WTC11 (cell line): ENCODE data around the gene ST6GALNAC1. TPM values are rescaled to one million over a fixed set of nuclear protein-coding genes. Genes with fewer than 3 reads are reported as not detected.

Experiments used
- ATAC-seq: fragments of 200-7000 bp; cut with Tn5 transposase; 2 replicates; pipeline ENCODE4 v1.10.0; 2021; ENCODE audit warnings: mild to moderate bottlenecking, moderate library complexity
- CTCF ChIA-PET: fragments of 300-600 bp; sonication (Branson Sonifier 250); formaldehyde crosslinking; loops from one replicate; lab custom pipeline; 2021; ENCODE audit warnings: antibody characterized with exemption; lab: Charles Lee
- POLR2A ChIA-PET: fragments of 350-600 bp; sonication (Branson Sonifier 250); formaldehyde crosslinking; loops from one replicate; lab custom pipeline; 2021; ENCODE audit warnings: antibody characterized with exemption; lab: Charles Lee
- DNase-seq: peaks from one replicate; pipeline ENCODE4 v3.0.0; 2021; ENCODE audit warnings: low spot score
- H3K27ac Mint-ChIP-seq: 2 replicates; pipeline ENCODE4 v1.8.0; 2021; ENCODE audit warnings: mixed read lengths
- H3K27me3 Mint-ChIP-seq: 2 replicates; pipeline ENCODE4 v1.8.0; 2021; ENCODE audit warnings: low read depth, mild to moderate bottlenecking, moderate library complexity, mixed read lengths
- H3K36me3 Mint-ChIP-seq: 2 replicates; pipeline ENCODE4 v1.8.0; 2021; ENCODE audit warnings: mixed read lengths
- H3K4me1 Mint-ChIP-seq: 2 replicates; pipeline ENCODE4 v1.8.0; 2022; ENCODE audit warnings: mixed read lengths
- H3K4me3 Mint-ChIP-seq: 2 replicates; pipeline ENCODE4 v1.8.0; 2021; ENCODE audit warnings: mild to moderate bottlenecking, moderate library complexity, mixed read lengths
- H3K9me3 Mint-ChIP-seq: 2 replicates; pipeline ENCODE4 v1.8.0; 2021; ENCODE audit warnings: mixed read lengths
- ARID4B ChIP-seq: sonication (generic); formaldehyde crosslinking; IDR thresholded peaks from 2 replicates; pipeline ENCODE4 v1.8.0; 2023; ENCODE audit warnings: missing genetic modification reagents, mild to moderate bottlenecking, borderline replicate concordance
- ATF6 ChIP-seq: sonication (generic); formaldehyde crosslinking; IDR thresholded peaks from 2 replicates; pipeline ENCODE4 v1.8.1; 2023; ENCODE audit warnings: mild to moderate bottlenecking, missing genetic modification reagents
- CREM ChIP-seq: sonication (generic); formaldehyde crosslinking; IDR thresholded peaks from 2 replicates; pipeline ENCODE4 v1.8.1; 2022; ENCODE audit warnings: mild to moderate bottlenecking, missing genetic modification reagents, moderate library complexity
- E2F1 ChIP-seq: sonication (generic); formaldehyde crosslinking; IDR thresholded peaks from 2 replicates; pipeline ENCODE4 v1.8.0; 2022; ENCODE audit warnings: mild to moderate bottlenecking, missing genetic modification reagents
- ESRRA ChIP-seq: sonication (generic); formaldehyde crosslinking; IDR thresholded peaks from 2 replicates; pipeline ENCODE4 v1.8.1; 2022; ENCODE audit warnings: mild to moderate bottlenecking, missing genetic modification reagents, borderline replicate concordance
- FOXP4 ChIP-seq: sonication (generic); formaldehyde crosslinking; IDR thresholded peaks from 2 replicates; pipeline ENCODE4 v1.8.0; 2022; ENCODE audit warnings: mild to moderate bottlenecking, missing genetic modification reagents
- GRHL2 ChIP-seq: fragments of 250-450 bp; sonication (Bioruptor Pico); IDR thresholded peaks from 2 replicates; pipeline ENCODE4 v1.8.0; 2022; ENCODE audit warnings: mild to moderate bottlenecking, moderate library complexity; ENCODE audit not compliant: insufficient replicate concordance, severe bottlenecking
- MLX ChIP-seq: sonication (generic); formaldehyde crosslinking; IDR thresholded peaks from 2 replicates; pipeline ENCODE4 v1.8.1; 2023; ENCODE audit warnings: mild to moderate bottlenecking, missing genetic modification reagents, moderate library complexity
- MYBL2 ChIP-seq: sonication (generic); formaldehyde crosslinking; IDR thresholded peaks from 2 replicates; pipeline ENCODE4 v1.8.1; 2023; ENCODE audit warnings: mild to moderate bottlenecking, moderate library complexity, missing genetic modification reagents
- NFE2L1 ChIP-seq: sonication (generic); formaldehyde crosslinking; IDR thresholded peaks from 2 replicates; pipeline ENCODE4 v1.8.1; 2023; ENCODE audit warnings: missing genetic modification reagents
- NR3C1 ChIP-seq: sonication (generic); formaldehyde crosslinking; conservative IDR thresholded peaks from 2 replicates; pipeline ENCODE4 v1.8.1; 2023; ENCODE audit warnings: low read depth, mild to moderate bottlenecking, missing genetic modification reagents
- PRDM15 ChIP-seq: sonication (generic); formaldehyde crosslinking; IDR thresholded peaks from 2 replicates; pipeline ENCODE4 v1.8.0; 2022; ENCODE audit warnings: missing genetic modification reagents
- SMAD4 ChIP-seq: sonication (generic); formaldehyde crosslinking; IDR thresholded peaks from 2 replicates; pipeline ENCODE4 v1.8.0; 2022; ENCODE audit warnings: mild to moderate bottlenecking, missing genetic modification reagents
- TP53 ChIP-seq: sonication (generic); formaldehyde crosslinking; IDR thresholded peaks from 2 replicates; pipeline ENCODE4 v1.8.1; 2023; ENCODE audit warnings: mild to moderate bottlenecking, missing genetic modification reagents
- ZNF219 ChIP-seq: sonication (generic); formaldehyde crosslinking; IDR thresholded peaks from 2 replicates; pipeline ENCODE4 v1.8.0; 2023; ENCODE audit warnings: missing genetic modification reagents, mild to moderate bottlenecking, borderline replicate concordance
- ZNF232 ChIP-seq: sonication (generic); formaldehyde crosslinking; IDR thresholded peaks from 2 replicates; pipeline ENCODE4 v1.8.0; 2022; ENCODE audit warnings: mild to moderate bottlenecking, missing genetic modification reagents
- ZNF281 ChIP-seq: sonication (generic); formaldehyde crosslinking; IDR thresholded peaks from 2 replicates; pipeline ENCODE4 v1.8.0; 2023; ENCODE audit warnings: mild to moderate bottlenecking, missing genetic modification reagents
- total RNA-seq: library from RNA; stranded (reverse); gene quantifications from 3 replicates; pipeline ENCODE4 v1.2.3, GENCODE V29; 2021

ST6GALNAC1 gene
- total RNA-seq, 1 experiment from 2014 or later = 0.13 TPM

GRCh38 chr17:76675648-76676047 lies 32.1 kb upstream of the ST6GALNAC1 start:
- no peaks in the 10 kb centered on the region for H3K27me3 Mint-ChIP-seq
- ChIA-PET POLR2A (no interaction called here), CTCF (interaction anchor here (0.5 to 2.1 kb wide), 4 partner anchors 13 to 570 kb away, joined by 3 to 5 read pairs (median 3); no protein-coding TSS in a partner anchor)
- H3K36me3 Mint-ChIP-seq = peaks cover 3% of the 10 kb centered on the region
- peaks cover 13% of the 10 kb centered on the region for H3K4me1 Mint-ChIP-seq
- TF ChIP-seq MLX (CRISPR knock-in tag) (no peak), GRHL2 (CRISPR knock-in tag) (no peak), ATF6 (CRISPR knock-in tag) (no peak), ZNF281 (CRISPR knock-in tag) (no peak), PRDM15 (no peak), NFE2L1 (no peak), FOXP4 (CRISPR knock-in tag) (no peak), ZNF219 (CRISPR knock-in tag) (no peak), ARID4B (CRISPR knock-in tag) (no peak), ESRRA (CRISPR knock-in tag) (no peak), SMAD4 (CRISPR knock-in tag) (no peak), TP53 (CRISPR knock-in tag) (no peak), NR3C1 (CRISPR knock-in tag) (no peak), MYBL2 (CRISPR knock-in tag) (no peak), ZNF232 (CRISPR knock-in tag) (no peak), CREM (CRISPR knock-in tag) (no peak), E2F1 (CRISPR knock-in tag) (no peak)
- TF ChIP-seq, all 79 proteins: peak for 0
- no peak for DNase-seq
- peaks cover 10% of the 10 kb centered on the region for H3K9me3 Mint-ChIP-seq
- no peak overlapping the region for H3K27ac Mint-ChIP-seq
- H3K4me3 Mint-ChIP-seq = no peak overlapping the region
- no peak for ATAC-seq
